HepG2 (cell line): ENCODE measurements around the gene DOCK10.

Source experiments
- CTCF ChIP-seq: sonication (generic); formaldehyde crosslinking; IDR thresholded peaks from 2 replicates; pipeline ENCODE4 v1.5.0; 2020; ENCODE audit warnings: mild to moderate bottlenecking, missing genetic modification reagents, moderate library complexity
- JUND ChIP-seq: sonication (generic); formaldehyde crosslinking; IDR thresholded peaks from 2 replicates; pipeline ENCODE4 v1.8.0; 2022; ENCODE audit warnings: mild to moderate bottlenecking, missing genetic modification reagents
- KAT7 ChIP-seq: IDR thresholded peaks from 2 replicates; pipeline ENCODE4 v1.6.1; 2018; ENCODE audit warnings: borderline replicate concordance, missing compliant biosample characterization
- POLR2A ChIP-seq, 2 experiments: IDR thresholded peaks; 2 replicates each; pipeline ENCODE4 v1.6.1; 2011; ENCODE audit warnings: low read depth in 2 of 2, low read length in 2 of 2, mild to moderate bottlenecking in 1 of 2, moderate library complexity in 1 of 2; ENCODE audit not compliant: insufficient read depth in 1 of 2

GRCh38 chr2:225070811-225071210, 28.5 kb upstream of the DOCK10 start:
- no peak for TF ChIP-seq KAT7 (CRISPR knock-in tag)
- TF ChIP-seq CTCF (CRISPR knock-in tag), result no peak
- no peak for TF ChIP-seq JUND
- no peak for TF ChIP-seq POLR2A (IDR thresholded peaks at IDR 0.05; ENCODE audit: insufficient read depth in 1 of 2, low read depth in 2 of 2, low read length in 2 of 2)
